GM23248 (cell line): ENCODE data around the gene CAPN14.

Experiments
- EZH2 ChIP-seq: fragments of 200-600 bp; sonication (generic); IDR thresholded peaks from 2 replicates; pipeline ENCODE4 v1.6.1; 2018; ENCODE audit warnings: antibody characterized with exemption, mild to moderate bottlenecking; ENCODE audit not compliant: insufficient read depth, poor library complexity, severe bottlenecking
- EZH2phosphoT487 ChIP-seq: fragments of 200-600 bp; sonication (generic); IDR thresholded peaks from 2 replicates; pipeline ENCODE4 v1.6.1; 2018; ENCODE audit warnings: antibody characterized with exemption, moderate library complexity, mild to moderate bottlenecking, low read depth; ENCODE audit not compliant: insufficient read depth

DNA sequence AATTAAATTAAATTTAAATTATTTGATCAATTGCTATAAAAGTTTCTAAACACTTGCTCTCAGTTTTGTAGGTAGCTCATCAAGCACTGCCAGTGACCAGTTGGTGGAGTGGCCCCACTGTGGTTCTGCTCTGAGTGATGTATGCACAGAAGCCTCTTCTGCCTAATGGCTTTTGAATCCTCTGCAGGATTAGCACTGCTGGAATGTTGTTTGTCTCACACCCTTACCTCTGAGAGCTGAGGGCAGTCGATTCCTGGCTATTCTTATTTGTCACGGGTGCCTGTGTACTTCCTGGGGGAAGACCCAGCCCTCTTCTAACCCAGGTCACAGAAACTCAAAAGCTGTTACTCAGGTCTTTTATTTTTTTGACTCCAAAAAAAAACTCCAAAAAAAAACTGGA is 9.5 kb downstream of the CAPN14 start:
- TF ChIP-seq EZH2phosphoT487 (no peak), EZH2 (no peak)
